Esophagus (tissue), 2 donors: ENCODE results near the gene NEB. TPM values are rescaled to one million over a fixed set of nuclear protein-coding genes. Genes with fewer than 3 reads are reported as not detected.

Experiments used
- H3K27ac ChIP-seq, 2 donors: one replicate each; pipeline ENCODE4 v1.5.1; 2013; ENCODE audit warnings: low read depth in 2 of 2, mild to moderate bottlenecking in 2 of 2, inconsistent platforms in 1 of 2, low read length in 1 of 2, moderate library complexity in 1 of 2
- H3K27me3 ChIP-seq, 2 donors: one replicate each; pipeline ENCODE4 v1.6.1; 2013; ENCODE audit warnings: low read length in 2 of 2, control low read depth in 1 of 2, mild to moderate bottlenecking in 1 of 2; ENCODE audit not compliant: insufficient read depth in 2 of 2, control insufficient read depth in 1 of 2
- H3K36me3 ChIP-seq, 2 donors: one replicate each; pipeline ENCODE4 v1.6.1; 2013; ENCODE audit warnings: low read length in 1 of 2; ENCODE audit not compliant: control insufficient read depth in 2 of 2, insufficient read depth in 2 of 2
- H3K4me1 ChIP-seq, 2 donors: one replicate each; pipeline ENCODE4 v1.6.1; 2013; ENCODE audit warnings: low read length in 1 of 2; ENCODE audit not compliant: control insufficient read depth in 2 of 2, insufficient read depth in 2 of 2
- H3K4me3 ChIP-seq, 2 donors: one replicate each; pipeline ENCODE4 v1.5.1; 2013; ENCODE audit warnings: low read length in 2 of 2, mild to moderate bottlenecking in 2 of 2, low read depth in 1 of 2, moderate library complexity in 1 of 2
- H3K9me3 ChIP-seq, 2 donors: one replicate each; pipeline ENCODE4 v1.6.1; 2013; ENCODE audit warnings: mild to moderate bottlenecking in 2 of 2, low read depth in 1 of 2, low read length in 1 of 2, moderate library complexity in 1 of 2; ENCODE audit not compliant: control insufficient read depth in 2 of 2, insufficient read depth in 1 of 2
- WGBS, 2 donors: extraction: QIAGEN DNeasy Blood & Tissue Kit; methylation state at CpG; one replicate each; pipeline ENCODE4 v1.1.7; 2013; 5-methylcytosine and 5-hydroxymethylcytosine counted together
- polyA plus RNA-seq, 2 donors: library from polyadenylated mRNA; stranded (reverse); fragments of 200-250 nt; gene quantifications; one replicate each; pipeline ENCODE4 v1.2.3, GENCODE V29; 2013
- donor health status: healthy with polysubstance abuse.
- donor health status: Bipolar disorder and iron deficiency.

NEB gene
- polyA plus RNA-seq, 2 donors: 0.33 to 0.49 TPM

GRCh38 chr2:151729837-151730236 lies 4.4 kb downstream of the NEB start:
- Histone ChIP-seq H3K27ac (no peak overlapping the region), H3K4me1 (no peaks in the 10 kb centered on the region), H3K9me3 (no peaks in the 10 kb centered on the region), H3K27me3 (no peaks in the 10 kb centered on the region), H3K4me3 (no peak overlapping the region), H3K36me3 (no peaks in the 10 kb centered on the region)
- 39 to 57% methylated on average over 1 of the region's 1 CpG for WGBS, 2 donors

DNA sequence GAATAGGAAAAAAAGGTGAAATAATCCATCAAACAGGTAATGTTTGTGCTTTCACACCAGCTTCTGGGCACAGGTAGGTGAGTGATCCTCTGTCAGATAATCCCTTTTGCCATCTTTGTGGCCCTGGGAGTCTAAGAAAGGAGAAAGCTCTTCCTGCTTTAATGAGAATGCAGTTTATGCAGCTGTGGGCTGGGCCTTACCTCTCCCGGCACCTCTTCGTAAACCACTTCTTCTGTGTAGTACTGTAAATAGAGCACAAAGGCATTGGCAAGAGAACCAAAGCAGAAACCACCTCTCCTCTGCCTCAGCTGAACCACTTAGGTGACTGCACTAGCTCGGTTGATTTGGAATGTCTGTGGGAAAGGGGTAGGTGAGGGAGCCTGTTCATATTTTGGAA lies 4.9 kb downstream of the NEB start:
- WGBS, 2 donors: 84 to 93% methylated on average over 3 of the region's 3 CpGs
- Histone ChIP-seq H3K27ac (no peak overlapping the region), H3K27me3 (no peaks in the 10 kb centered on the region), H3K4me3 (no peak overlapping the region), H3K4me1 (no peaks in the 10 kb centered on the region), H3K9me3 (no peaks in the 10 kb centered on the region), H3K36me3 (no peaks in the 10 kb centered on the region)

- 79 to 80% methylated on average over 3 of the region's 3 CpGs for WGBS, 2 donors
- H3K36me3 ChIP-seq: no peaks in the 10 kb centered on the region
- H3K27me3 ChIP-seq: no peaks in the 10 kb centered on the region
- no peak overlapping the region for H3K27ac ChIP-seq
- H3K4me3 ChIP-seq: no peak overlapping the region
- H3K4me1 ChIP-seq: no peaks in the 10 kb centered on the region
- no peaks in the 10 kb centered on the region for H3K9me3 ChIP-seq
These were observed 5.4 kb downstream of the NEB start for GRCh38 chr2:151728804-151729414.

GRCh38 chr2:151727593-151728552 lies 6.4 kb downstream of the NEB start:
- no peaks in the 10 kb centered on the region for H3K9me3 ChIP-seq
- H3K27ac ChIP-seq: no peak overlapping the region
- no peaks in the 10 kb centered on the region for H3K4me1 ChIP-seq
- H3K27me3 ChIP-seq: no peaks in the 10 kb centered on the region
- no peak overlapping the region for H3K4me3 ChIP-seq
- 55 to 68% methylated on average over 10 of the region's 10 CpGs for WGBS, 2 donors
- H3K36me3 ChIP-seq: no peaks in the 10 kb centered on the region

DNA sequence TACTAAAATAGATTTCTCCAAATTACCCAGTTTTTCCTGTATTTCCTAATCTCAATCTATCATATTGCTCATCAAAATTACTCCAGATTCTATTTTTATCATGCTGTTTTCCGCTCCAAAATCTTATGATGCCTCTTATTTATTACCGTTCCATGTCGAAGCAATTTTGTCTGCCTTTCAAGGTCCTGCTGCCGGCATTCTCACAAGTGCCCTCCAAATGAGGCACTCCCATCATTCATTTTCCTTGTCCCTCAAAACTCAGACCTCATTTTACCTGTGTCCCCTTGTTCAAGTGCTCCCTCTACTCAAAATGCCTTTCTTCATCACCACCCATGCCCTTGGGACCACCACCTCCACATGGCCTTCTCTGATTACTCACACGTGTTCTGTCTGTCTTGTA lies 13.1 kb downstream of the NEB start:
- Histone ChIP-seq H3K4me3 (no peak overlapping the region), H3K27me3 (no peaks in the 10 kb centered on the region), H3K36me3 (no peaks in the 10 kb centered on the region), H3K4me1 (no peaks in the 10 kb centered on the region), H3K27ac (no peak overlapping the region), H3K9me3 (no peaks in the 10 kb centered on the region)
- WGBS, 2 donors: 95 to 96% methylated on average over 5 of the region's 5 CpGs

DNA sequence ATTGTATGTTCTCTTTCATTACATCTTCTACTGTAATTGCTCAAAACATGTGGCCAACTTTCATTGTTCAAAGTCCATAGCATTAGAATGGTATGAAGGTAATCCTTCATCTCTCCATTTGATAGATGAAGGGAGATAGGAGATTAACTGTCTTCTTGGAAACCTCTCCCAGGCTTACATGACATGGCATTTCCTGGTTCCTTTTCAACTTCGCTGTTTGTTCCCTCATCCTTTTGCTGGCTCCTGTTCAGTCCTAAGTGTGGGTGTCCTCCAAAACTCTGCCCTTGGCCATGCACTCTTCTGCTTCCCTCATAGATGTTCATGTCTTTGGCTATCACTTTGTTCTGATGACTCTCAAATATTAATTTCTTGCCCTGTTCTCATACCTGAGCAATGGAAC lies 13.8 kb downstream of the NEB start:
- Histone ChIP-seq H3K36me3 (no peaks in the 10 kb centered on the region), H3K27me3 (no peaks in the 10 kb centered on the region), H3K4me1 (no peaks in the 10 kb centered on the region), H3K27ac (no peak overlapping the region), H3K4me3 (no peak overlapping the region), H3K9me3 (no peaks in the 10 kb centered on the region)
- 50 to 59% methylated on average over 1 of the region's 1 CpG for WGBS, 2 donors

- Histone ChIP-seq H3K36me3 (no peaks in the 10 kb centered on the region), H3K27ac (no peak overlapping the region), H3K4me3 (no peak overlapping the region), H3K4me1 (no peaks in the 10 kb centered on the region), H3K9me3 (no peaks in the 10 kb centered on the region), H3K27me3 (no peaks in the 10 kb centered on the region)
- WGBS, 2 donors: 86 to 91% methylated on average over 4 of the region's 4 CpGs
These were observed 15.5 kb downstream of the NEB start for GRCh38 chr2:151718796-151719195.

GRCh38 chr2:151718247-151718646 lies 16.0 kb downstream of the NEB start:
- Histone ChIP-seq H3K9me3 (no peaks in the 10 kb centered on the region), H3K27me3 (no peaks in the 10 kb centered on the region), H3K27ac (no peak overlapping the region), H3K4me1 (no peaks in the 10 kb centered on the region), H3K4me3 (no peak overlapping the region), H3K36me3 (no peaks in the 10 kb centered on the region)
- 98 to 100% methylated on average over 2 of the region's 2 CpGs for WGBS, 2 donors

GRCh38 chr2:151716721-151717120 lies 17.6 kb downstream of the NEB start:
- Histone ChIP-seq H3K36me3 (no peaks in the 10 kb centered on the region), H3K27me3 (no peaks in the 10 kb centered on the region), H3K4me1 (no peaks in the 10 kb centered on the region), H3K27ac (no peak overlapping the region), H3K9me3 (no peaks in the 10 kb centered on the region), H3K4me3 (no peak overlapping the region)
- WGBS, 2 donors: 93% methylated on average over 2 of the region's 2 CpGs
